WTC11 (cell line): ENCODE measurements around the gene PTPRG. TPM values are rescaled to one million over a fixed set of nuclear protein-coding genes. Genes with fewer than 3 reads are reported as not detected.

Experiments
- ATAC-seq: fragments of 200-7000 bp; cut with Tn5 transposase; 2 replicates; pipeline ENCODE4 v1.10.0; 2021; ENCODE audit warnings: mild to moderate bottlenecking, moderate library complexity
- CTCF ChIA-PET: fragments of 300-600 bp; sonication (Branson Sonifier 250); formaldehyde crosslinking; loops from one replicate; lab custom pipeline; 2021; ENCODE audit warnings: antibody characterized with exemption; lab: Charles Lee
- POLR2A ChIA-PET: fragments of 350-600 bp; sonication (Branson Sonifier 250); formaldehyde crosslinking; loops from one replicate; lab custom pipeline; 2021; ENCODE audit warnings: antibody characterized with exemption; lab: Charles Lee
- DNase-seq: peaks from one replicate; pipeline ENCODE4 v3.0.0; 2021; ENCODE audit warnings: low spot score
- H3K27ac Mint-ChIP-seq: 2 replicates; pipeline ENCODE4 v1.8.0; 2021; ENCODE audit warnings: mixed read lengths
- H3K27me3 Mint-ChIP-seq: 2 replicates; pipeline ENCODE4 v1.8.0; 2021; ENCODE audit warnings: low read depth, mild to moderate bottlenecking, moderate library complexity, mixed read lengths
- H3K36me3 Mint-ChIP-seq: 2 replicates; pipeline ENCODE4 v1.8.0; 2021; ENCODE audit warnings: mixed read lengths
- H3K4me1 Mint-ChIP-seq: 2 replicates; pipeline ENCODE4 v1.8.0; 2022; ENCODE audit warnings: mixed read lengths
- H3K4me3 Mint-ChIP-seq: 2 replicates; pipeline ENCODE4 v1.8.0; 2021; ENCODE audit warnings: mild to moderate bottlenecking, moderate library complexity, mixed read lengths
- H3K9me3 Mint-ChIP-seq: 2 replicates; pipeline ENCODE4 v1.8.0; 2021; ENCODE audit warnings: mixed read lengths
- ATF1 ChIP-seq: sonication (generic); formaldehyde crosslinking; IDR thresholded peaks from 2 replicates; pipeline ENCODE4 v1.8.1; 2023; ENCODE audit warnings: mild to moderate bottlenecking, moderate library complexity, missing genetic modification reagents
- ATF2 ChIP-seq: sonication (generic); formaldehyde crosslinking; IDR thresholded peaks from 2 replicates; pipeline ENCODE4 v1.8.1; 2022; ENCODE audit warnings: low read depth, missing genetic modification reagents, borderline replicate concordance
- CBFB ChIP-seq: sonication (generic); formaldehyde crosslinking; IDR thresholded peaks from 2 replicates; pipeline ENCODE4 v1.8.1; 2022; ENCODE audit warnings: mild to moderate bottlenecking, low read depth, missing genetic modification reagents
- CREM ChIP-seq: sonication (generic); formaldehyde crosslinking; IDR thresholded peaks from 2 replicates; pipeline ENCODE4 v1.8.1; 2022; ENCODE audit warnings: mild to moderate bottlenecking, missing genetic modification reagents, moderate library complexity
- E2F1 ChIP-seq: sonication (generic); formaldehyde crosslinking; IDR thresholded peaks from 2 replicates; pipeline ENCODE4 v1.8.0; 2022; ENCODE audit warnings: mild to moderate bottlenecking, missing genetic modification reagents
- FOXP1 ChIP-seq: sonication (generic); formaldehyde crosslinking; IDR thresholded peaks from 2 replicates; pipeline ENCODE4 v1.8.0; 2022; ENCODE audit warnings: missing genetic modification reagents, mild to moderate bottlenecking, moderate library complexity, borderline replicate concordance
- IRF1 ChIP-seq: sonication (generic); formaldehyde crosslinking; IDR thresholded peaks from 2 replicates; pipeline ENCODE4 v1.8.0; 2023; ENCODE audit warnings: missing genetic modification reagents
- IRF2 ChIP-seq: sonication (generic); formaldehyde crosslinking; IDR thresholded peaks from 2 replicates; pipeline ENCODE4 v1.8.0; 2022; ENCODE audit warnings: low read depth, missing genetic modification reagents, borderline replicate concordance
- JUN ChIP-seq: sonication (generic); formaldehyde crosslinking; IDR thresholded peaks from 2 replicates; pipeline ENCODE4 v1.8.0; 2023; ENCODE audit warnings: mild to moderate bottlenecking, missing genetic modification reagents
- MAX ChIP-seq: sonication (generic); formaldehyde crosslinking; IDR thresholded peaks from 2 replicates; pipeline ENCODE4 v1.8.0; 2022; ENCODE audit warnings: mild to moderate bottlenecking, missing genetic modification reagents
- MXD4 ChIP-seq: fragments of 250-450 bp; sonication (Bioruptor Pico); IDR thresholded peaks from 2 replicates; pipeline ENCODE4 v1.8.0; 2021; ENCODE audit warnings: mild to moderate bottlenecking, moderate library complexity, borderline replicate concordance
- NFATC4 ChIP-seq: fragments of 250-450 bp; sonication (Bioruptor Pico); IDR thresholded peaks from 2 replicates; pipeline ENCODE4 v1.9.0; 2021; ENCODE audit warnings: mild to moderate bottlenecking
- NR1H2 ChIP-seq: sonication (generic); formaldehyde crosslinking; IDR thresholded peaks from 2 replicates; pipeline ENCODE4 v1.9.0; 2021; ENCODE audit warnings: mild to moderate bottlenecking, moderate library complexity, missing genetic modification reagents
- NR2C2 ChIP-seq: sonication (generic); formaldehyde crosslinking; IDR thresholded peaks from 2 replicates; pipeline ENCODE4 v1.8.0; 2022; ENCODE audit warnings: mild to moderate bottlenecking, missing genetic modification reagents
- OVOL2 ChIP-seq: fragments of 250-450 bp; sonication (Bioruptor Pico); IDR thresholded peaks from 2 replicates; pipeline ENCODE4 v1.9.0; 2021; ENCODE audit warnings: mild to moderate bottlenecking, borderline replicate concordance
- SMAD4 ChIP-seq: sonication (generic); formaldehyde crosslinking; IDR thresholded peaks from 2 replicates; pipeline ENCODE4 v1.8.0; 2022; ENCODE audit warnings: mild to moderate bottlenecking, missing genetic modification reagents
- SOX15 ChIP-seq: fragments of 250-450 bp; sonication (Bioruptor Pico); IDR thresholded peaks from 2 replicates; pipeline ENCODE4 v1.9.0; 2021; ENCODE audit warnings: mild to moderate bottlenecking
- ZNF281 ChIP-seq: sonication (generic); formaldehyde crosslinking; IDR thresholded peaks from 2 replicates; pipeline ENCODE4 v1.8.0; 2023; ENCODE audit warnings: mild to moderate bottlenecking, missing genetic modification reagents
- ZNF396 ChIP-seq: fragments of 250-450 bp; sonication (Bioruptor Pico); IDR thresholded peaks from 2 replicates; pipeline ENCODE4 v1.8.0; 2021; ENCODE audit warnings: mild to moderate bottlenecking, moderate library complexity, borderline replicate concordance
- total RNA-seq: library from RNA; stranded (reverse); gene quantifications from 3 replicates; pipeline ENCODE4 v1.2.3, GENCODE V29; 2021
- TF ChIP-seq, protein P1 (sequence below): sonication (generic); formaldehyde crosslinking; IDR thresholded peaks from 2 replicates; pipeline ENCODE4 v1.8.1; 2023; ENCODE audit warnings: mild to moderate bottlenecking, missing genetic modification reagents
- TF ChIP-seq, protein P2 (sequence below): sonication (generic); formaldehyde crosslinking; IDR thresholded peaks from 2 replicates; pipeline ENCODE4 v1.8.1; 2023; ENCODE audit warnings: mild to moderate bottlenecking, missing genetic modification reagents, borderline replicate concordance
- TF ChIP-seq, protein P3 (sequence below): sonication (generic); formaldehyde crosslinking; IDR thresholded peaks from 2 replicates; pipeline ENCODE4 v1.8.1; 2022; ENCODE audit warnings: low read depth, mild to moderate bottlenecking, moderate library complexity, missing genetic modification reagents, borderline replicate concordance

The PTPRG gene
- total RNA-seq, 1 experiment from 2014 or later = 106 TPM

GRCh38 chr3:62260655-62261054, 699.3 kb downstream of the PTPRG start:
- ChIA-PET CTCF (interaction anchor here (0.6 kb wide), 1 partner anchor 80 kb away, joined by 5 read pairs; no protein-coding TSS in a partner anchor), POLR2A (no interaction called here)
- Mint-ChIP-seq H3K4me3 (no peak overlapping the region), H3K27ac (no peak overlapping the region), H3K4me1 (peaks cover 20% of the 10 kb centered on the region), H3K9me3 (no peaks in the 10 kb centered on the region), H3K36me3 (peaks cover 14% of the 10 kb centered on the region), H3K27me3 (no peaks in the 10 kb centered on the region)
- DNase-seq (no peak), ATAC-seq (no peak)
- TF ChIP-seq CREM (CRISPR knock-in tag) (no peak), OVOL2 (CRISPR knock-in tag) (no peak), NR2C2 (CRISPR knock-in tag) (no peak), NFATC4 (CRISPR knock-in tag) (no peak), CBFB (CRISPR knock-in tag) (no peak), SMAD4 (CRISPR knock-in tag) (no peak), SOX15 (no peak), NR1H2 (no peak), ZNF281 (CRISPR knock-in tag) (no peak), ATF2 (CRISPR knock-in tag) (no peak), JUN (CRISPR knock-in tag) (no peak), E2F1 (no peak), IRF2 (CRISPR knock-in tag) (no peak)
- TF ChIP-seq, protein P1, sequence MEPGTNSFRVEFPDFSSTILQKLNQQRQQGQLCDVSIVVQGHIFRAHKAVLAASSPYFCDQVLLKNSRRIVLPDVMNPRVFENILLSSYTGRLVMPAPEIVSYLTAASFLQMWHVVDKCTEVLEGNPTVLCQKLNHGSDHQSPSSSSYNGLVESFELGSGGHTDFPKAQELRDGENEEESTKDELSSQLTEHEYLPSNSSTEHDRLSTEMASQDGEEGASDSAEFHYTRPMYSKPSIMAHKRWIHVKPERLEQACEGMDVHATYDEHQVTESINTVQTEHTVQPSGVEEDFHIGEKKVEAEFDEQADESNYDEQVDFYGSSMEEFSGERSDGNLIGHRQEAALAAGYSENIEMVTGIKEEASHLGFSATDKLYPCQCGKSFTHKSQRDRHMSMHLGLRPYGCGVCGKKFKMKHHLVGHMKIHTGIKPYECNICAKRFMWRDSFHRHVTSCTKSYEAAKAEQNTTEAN (CRISPR knock-in tag) = no peak
- TF ChIP-seq, protein P2, sequence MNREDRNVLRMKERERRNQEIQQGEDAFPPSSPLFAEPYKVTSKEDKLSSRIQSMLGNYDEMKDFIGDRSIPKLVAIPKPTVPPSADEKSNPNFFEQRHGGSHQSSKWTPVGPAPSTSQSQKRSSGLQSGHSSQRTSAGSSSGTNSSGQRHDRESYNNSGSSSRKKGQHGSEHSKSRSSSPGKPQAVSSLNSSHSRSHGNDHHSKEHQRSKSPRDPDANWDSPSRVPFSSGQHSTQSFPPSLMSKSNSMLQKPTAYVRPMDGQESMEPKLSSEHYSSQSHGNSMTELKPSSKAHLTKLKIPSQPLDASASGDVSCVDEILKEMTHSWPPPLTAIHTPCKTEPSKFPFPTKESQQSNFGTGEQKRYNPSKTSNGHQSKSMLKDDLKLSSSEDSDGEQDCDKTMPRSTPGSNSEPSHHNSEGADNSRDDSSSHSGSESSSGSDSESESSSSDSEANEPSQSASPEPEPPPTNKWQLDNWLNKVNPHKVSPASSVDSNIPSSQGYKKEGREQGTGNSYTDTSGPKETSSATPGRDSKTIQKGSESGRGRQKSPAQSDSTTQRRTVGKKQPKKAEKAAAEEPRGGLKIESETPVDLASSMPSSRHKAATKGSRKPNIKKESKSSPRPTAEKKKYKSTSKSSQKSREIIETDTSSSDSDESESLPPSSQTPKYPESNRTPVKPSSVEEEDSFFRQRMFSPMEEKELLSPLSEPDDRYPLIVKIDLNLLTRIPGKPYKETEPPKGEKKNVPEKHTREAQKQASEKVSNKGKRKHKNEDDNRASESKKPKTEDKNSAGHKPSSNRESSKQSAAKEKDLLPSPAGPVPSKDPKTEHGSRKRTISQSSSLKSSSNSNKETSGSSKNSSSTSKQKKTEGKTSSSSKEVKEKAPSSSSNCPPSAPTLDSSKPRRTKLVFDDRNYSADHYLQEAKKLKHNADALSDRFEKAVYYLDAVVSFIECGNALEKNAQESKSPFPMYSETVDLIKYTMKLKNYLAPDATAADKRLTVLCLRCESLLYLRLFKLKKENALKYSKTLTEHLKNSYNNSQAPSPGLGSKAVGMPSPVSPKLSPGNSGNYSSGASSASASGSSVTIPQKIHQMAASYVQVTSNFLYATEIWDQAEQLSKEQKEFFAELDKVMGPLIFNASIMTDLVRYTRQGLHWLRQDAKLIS (CRISPR knock-in tag) = no peak

DNA sequence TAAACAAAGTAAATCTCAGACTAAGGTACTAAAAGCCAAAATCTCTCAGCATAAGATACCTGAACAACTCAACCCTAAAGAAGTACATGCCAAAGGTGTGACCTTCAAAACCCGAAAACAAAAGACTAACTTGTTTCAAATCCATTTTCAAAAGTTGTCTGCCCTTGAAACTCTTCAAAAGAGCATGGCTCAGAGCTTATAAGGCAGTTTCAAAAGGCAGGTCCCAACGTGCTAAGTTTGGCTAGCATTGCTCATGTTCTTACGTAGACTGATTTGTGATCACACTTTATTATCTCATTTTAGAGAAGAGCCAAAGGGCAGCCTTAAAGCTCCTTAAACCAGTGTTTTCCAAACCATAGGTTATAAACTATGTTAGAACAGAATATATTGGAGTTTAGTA, 699.8 kb downstream of the PTPRG start:
- POLR2A ChIA-PET = no interaction called here
- Mint-ChIP-seq H3K9me3 (no peaks in the 10 kb centered on the region), H3K27me3 (no peaks in the 10 kb centered on the region), H3K36me3 (peaks cover 14% of the 10 kb centered on the region), H3K4me3 (no peak overlapping the region), H3K27ac (no peak overlapping the region), H3K4me1 (peaks cover 20% of the 10 kb centered on the region)
- ATAC-seq = no peak
- CTCF ChIA-PET = interaction anchor here (0.6 kb wide), 1 partner anchor 81 kb away, joined by 5 read pairs; no protein-coding TSS in a partner anchor
- DNase-seq = no peak
- TF ChIP-seq ATF1 = no peak
- TF ChIP-seq, protein P3, sequence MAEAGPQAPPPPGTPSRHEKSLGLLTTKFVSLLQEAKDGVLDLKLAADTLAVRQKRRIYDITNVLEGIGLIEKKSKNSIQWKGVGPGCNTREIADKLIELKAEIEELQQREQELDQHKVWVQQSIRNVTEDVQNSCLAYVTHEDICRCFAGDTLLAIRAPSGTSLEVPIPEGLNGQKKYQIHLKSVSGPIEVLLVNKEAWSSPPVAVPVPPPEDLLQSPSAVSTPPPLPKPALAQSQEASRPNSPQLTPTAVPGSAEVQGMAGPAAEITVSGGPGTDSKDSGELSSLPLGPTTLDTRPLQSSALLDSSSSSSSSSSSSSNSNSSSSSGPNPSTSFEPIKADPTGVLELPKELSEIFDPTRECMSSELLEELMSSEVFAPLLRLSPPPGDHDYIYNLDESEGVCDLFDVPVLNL (CRISPR knock-in tag) = no peak
- TF ChIP-seq IRF1 (CRISPR knock-in tag) = no peak
- TF ChIP-seq MXD4 (CRISPR knock-in tag) = no peak
- no peak for TF ChIP-seq ZNF396 (CRISPR knock-in tag)
- no peak for TF ChIP-seq FOXP1 (CRISPR knock-in tag)
- TF ChIP-seq NR2C2 (CRISPR knock-in tag) = no peak
- TF ChIP-seq MAX = no peak
